GM18508 (cell line): Measurements from ENCODE around the gene PARD3B.

Experiments used
- ATAC-seq: cut with Tn5 transposase; IDR thresholded peaks from one replicate; pipeline ENCODE4 v1.9.1; 2021; ENCODE audit warnings: moderate number of reproducible peaks; ENCODE audit not compliant: insufficient read depth, unreplicated experiment

The PARD3B gene

DNA sequence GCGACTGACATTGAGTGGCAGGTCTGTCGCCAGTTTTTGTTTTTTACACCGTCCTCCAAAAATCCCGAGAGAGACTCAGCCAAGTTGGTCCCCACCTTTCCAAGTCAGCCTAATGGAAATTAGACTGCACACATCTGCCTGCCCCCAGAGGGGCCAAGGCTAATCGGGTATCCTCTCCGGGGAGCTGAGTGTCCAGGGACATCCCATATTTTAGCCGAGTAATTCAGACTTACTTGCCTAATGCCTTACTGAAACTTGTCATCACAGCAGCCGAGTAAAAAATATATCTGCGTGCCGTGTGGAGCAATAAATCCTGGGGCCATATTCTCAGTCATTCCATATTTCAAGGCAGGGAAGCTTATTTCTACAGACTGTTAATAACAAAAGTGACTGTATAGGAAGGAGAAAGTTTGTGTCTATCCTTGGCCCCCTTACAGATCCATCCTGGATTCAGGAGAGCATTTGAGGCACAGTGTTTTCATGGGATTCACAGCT, 1098.2 kb downstream of the PARD3B start:
- no peak for ATAC-seq

DNA sequence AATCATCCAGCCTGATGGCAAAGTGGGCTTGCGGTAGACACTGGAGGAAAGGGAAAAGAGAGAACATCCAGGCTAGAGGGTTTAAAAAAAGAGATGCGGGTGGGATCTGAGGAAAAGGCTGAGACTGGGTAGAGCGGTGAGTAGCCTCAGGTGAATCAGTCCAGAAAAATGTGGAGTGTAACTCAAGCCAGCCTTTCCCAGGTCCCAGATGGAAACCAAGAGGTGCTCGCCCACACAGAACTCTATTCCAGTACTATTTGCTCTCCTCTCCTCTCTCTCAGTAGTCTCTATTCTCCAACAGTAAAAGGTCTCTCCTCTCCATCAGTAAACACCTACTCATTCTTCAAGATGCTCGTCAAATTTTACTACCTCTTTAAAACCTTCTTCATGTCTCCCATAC, 1098.7 kb downstream of the PARD3B start:
- ATAC-seq, result no peak

DNA sequence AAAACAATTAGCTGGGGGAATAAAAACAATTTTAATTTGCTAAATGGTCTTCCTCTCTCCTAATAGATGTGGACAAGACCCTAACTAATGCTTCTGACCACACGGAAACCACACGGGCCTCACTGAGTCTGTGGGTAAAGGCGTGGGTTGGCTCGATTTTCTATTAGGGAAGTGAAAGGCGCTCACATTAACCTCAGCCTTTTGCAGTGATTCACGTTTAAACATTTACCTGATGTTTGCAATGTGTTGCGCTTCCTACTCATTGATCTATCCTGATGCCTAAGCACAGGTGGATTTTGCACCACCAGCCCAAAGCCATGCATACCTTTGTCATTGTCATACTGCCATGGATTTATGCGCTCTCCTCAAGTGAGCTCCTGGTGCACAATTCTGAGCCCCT, 1101.4 kb downstream of the PARD3B start:
- ATAC-seq, result peak; percentile 98

DNA sequence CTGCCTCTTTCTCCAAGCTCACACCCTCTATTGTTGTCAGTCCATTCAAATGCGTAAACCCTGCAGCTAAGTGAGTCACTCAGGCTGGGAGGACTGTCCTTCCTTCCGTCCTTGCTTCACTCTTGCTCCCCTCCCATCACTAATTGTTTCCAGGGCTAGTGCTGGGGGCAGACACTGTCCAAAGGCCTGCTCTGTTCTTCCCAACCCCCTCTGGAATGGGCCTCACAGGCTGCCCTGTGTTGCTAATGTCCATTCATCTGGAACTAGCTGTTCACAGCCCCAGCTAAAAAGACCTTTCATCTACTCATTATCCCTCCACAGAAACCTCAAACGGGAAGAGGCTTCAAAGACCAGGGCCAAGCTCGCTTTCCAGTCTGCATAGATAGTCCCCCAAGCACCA, 1105.2 kb downstream of the PARD3B start:
- ATAC-seq, result no peak

DNA sequence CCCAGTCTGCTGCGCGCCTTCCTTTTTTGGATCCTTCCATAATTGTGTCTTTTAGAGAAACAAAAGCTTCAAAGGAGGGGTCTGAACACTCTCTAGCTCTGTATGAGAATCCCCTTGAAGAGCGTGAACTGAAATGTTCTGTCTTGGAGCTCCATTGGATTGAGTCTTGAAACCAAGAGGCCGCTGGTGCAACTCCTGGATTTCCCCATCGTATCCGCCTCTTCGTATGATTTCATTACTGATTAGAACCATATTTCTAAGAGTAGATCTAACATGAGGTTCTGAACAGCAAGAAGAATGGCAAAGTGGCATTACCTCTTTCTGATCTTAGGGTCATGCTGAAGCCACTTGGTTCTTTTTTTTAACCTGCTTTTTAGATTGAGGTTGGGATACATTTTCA, 1105.7 kb downstream of the PARD3B start:
- ATAC-seq, result no peak

DNA sequence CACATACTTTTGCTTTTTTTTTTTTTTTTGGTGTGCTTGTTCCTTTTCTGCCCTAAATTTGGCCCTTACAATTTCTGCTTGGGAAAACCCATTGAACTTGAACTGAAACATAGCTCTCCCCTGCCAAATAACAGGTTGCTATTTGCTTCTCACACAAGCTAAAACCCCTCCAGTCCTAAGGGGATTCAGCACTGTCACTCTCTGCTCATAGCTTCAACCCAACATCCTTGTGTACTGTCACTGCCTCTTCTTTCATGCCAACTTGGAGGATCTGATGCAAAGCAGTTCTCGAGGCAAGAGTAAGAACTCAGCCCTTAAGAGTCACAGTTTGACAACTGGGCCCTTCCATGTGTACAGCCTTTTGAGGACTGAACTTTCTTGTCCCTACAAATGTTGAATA, 1106.4 kb downstream of the PARD3B start:
- ATAC-seq, result no peak

DNA sequence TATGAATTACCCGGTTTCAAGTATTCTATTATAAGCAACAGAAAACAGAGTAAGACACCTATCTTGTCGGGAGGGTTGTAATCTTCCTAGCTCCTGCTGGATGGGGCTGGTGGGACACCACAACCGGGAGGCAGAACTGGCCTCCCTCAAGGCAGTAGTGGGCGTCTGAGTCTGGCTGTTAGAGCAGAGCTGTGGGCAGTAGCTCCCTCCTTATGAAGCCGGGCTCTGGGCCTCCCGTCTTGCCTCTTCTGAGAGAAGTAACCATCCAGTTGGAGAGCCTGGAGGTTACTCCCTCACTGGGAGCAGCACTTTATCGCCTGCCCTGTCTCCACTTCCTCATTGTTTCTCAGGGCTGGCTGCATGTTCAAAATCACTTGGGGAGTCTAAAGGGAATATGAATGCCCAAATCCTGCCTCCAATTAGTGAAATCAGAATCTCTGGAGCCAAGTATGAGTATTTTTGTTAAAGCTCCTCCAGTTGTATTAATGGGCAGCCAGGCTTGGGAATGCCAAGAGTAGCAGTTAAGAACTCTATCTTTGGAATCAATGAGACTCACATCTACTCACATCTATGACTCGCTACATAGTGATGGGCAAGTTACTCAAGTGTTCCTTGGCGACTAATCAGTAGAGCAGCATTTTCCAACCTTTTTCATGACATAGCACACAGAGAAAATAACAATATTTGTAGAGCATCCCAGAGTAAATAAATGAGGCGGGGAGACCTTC, 1109.8 kb downstream of the PARD3B start:
- no peak for ATAC-seq

DNA sequence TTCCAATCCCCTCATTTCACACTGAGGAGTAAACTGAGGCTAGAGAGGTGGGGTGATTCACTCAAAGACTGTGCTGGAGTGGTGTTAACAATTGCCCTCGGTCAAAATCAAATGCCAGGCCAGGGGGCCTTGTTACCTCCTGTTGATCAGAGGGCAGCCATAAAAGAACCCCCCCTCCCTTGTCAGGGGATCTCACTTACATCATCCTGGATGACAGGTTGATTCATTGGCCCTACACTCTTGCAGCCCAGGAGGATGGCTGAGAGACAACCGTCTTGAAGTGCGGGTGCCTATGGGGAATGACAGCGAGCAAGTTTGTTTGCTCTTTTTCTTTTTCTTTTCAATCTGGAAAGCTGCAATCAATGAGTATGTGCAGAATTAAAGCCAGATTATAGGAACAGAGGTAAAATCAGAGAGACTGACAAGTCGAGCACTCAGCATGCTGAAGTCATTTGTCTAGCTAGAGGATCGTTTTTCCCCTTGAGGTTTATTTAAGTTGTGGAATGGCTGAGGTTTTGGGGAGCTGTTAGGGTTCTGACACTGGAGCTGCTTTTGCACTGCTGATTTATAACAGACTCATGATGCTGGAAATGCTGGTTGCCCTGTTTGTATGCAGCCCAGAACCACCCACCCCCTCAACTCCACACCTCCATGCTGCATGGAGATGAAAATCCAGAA, 1110.6 kb downstream of the PARD3B start:
- no peak for ATAC-seq

DNA sequence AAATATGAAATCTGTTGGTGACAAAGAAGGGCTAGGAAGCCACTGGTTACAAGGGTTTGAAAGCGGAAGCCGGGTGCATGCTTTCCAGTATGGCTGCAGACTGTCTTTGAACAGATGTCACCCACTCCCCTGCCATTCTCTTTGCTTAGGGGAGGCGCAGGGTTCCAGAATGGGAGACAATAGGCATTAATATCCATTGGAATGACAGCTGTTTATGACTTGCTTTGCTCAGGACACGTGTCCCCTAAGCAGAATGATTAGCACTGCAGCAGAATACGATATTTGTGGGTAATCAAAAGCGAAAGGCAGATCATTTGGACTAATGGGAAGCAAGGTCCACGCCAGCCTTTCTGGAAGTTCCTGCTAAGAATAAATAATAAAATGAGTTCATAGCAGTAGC, 1111.2 kb downstream of the PARD3B start:
- no peak for ATAC-seq

DNA sequence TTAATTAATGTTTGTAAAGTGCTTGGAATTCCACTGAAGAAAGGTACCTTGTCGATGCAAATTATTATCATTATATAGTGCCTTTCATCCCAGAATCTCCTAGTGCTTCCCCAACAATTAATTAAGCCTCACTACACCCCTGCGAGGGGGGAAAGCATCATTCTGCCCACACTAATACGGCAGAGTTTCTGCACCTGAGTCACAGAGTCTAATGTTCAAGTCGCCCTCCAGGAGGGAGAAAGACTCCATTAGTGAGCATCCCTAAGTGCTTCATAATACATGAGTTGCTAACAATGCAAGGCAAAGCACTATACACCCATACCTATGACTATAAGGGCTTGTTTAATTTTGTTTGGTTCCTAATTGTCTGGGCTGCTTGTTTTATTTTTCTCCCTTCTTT, 1111.7 kb downstream of the PARD3B start:
- no peak for ATAC-seq

DNA sequence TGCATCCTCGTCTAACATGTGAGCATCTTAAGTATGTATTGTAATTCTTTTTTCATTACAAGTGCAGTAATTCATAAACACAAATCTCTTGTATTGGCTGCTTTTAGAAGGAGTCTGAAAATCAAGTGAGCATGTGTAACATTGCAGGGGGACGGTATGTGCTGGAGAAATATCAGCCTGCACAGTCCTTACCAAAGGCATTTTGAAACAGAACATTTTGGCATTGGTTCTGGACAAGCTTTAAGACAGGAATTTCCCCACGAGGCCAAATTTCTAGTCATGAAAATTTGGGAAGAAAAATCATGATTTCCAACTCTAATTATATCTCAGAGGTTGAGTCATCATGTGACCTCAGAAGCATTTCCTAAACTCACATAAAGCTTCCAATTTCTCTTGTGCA, 1112.3 kb downstream of the PARD3B start:
- no peak for ATAC-seq

DNA sequence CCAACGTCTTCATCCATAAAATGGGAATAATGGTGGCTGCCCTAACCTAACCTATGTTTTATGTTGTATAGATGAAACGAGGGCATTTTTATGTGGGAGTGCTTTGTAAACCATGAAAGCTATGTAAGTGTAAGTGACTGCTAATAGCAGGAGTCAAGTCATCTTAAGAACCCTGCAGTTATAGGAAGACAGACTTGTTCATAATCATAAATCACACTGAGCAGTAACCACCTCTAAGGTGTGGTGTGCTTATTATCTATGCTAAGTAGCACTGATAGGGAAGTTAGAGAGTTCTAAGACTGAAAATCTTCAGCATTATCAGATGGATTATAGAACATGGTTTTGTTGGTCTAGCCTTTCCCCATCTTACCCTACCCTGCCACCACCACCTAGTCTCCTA, 1112.8 kb downstream of the PARD3B start:
- ATAC-seq, result no peak

DNA sequence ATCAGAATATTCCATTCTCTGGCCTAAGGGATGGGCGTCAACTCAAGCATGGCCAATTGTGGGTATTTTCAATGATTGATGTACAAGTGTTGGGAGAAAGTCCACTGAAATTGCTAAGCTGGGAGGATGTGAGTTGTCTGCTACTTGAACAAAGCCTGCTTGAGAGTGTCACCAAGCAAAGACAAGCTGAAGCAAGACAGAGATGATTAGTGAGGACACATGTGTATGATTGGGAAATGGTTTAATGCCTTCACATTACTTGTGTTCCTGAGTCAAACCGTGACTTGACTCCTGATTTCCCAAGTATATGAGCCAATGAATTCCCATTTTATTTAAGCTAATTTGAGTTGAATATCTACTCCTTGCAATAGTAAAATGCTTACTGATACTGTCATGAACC, 1113.3 kb downstream of the PARD3B start:
- no peak for ATAC-seq

DNA sequence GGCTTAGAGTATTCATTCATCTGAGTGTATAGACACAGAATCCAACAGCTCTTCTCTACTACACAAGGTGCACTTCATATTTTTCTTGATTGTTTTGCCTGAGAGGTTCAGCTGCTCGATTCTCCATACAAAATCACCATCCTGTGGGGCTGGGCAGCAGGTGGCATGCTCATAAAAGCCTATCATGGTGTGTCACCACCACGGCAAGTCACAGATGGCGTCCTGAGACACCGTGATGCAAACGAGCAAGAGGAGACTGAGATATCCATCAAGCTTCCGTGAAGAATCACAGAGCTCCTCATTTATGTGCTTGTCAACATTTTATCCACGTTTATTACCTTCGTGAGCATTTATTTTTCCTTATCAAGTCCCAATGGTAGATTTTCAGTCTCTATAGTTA, 1114.6 kb downstream of the PARD3B start:
- no peak for ATAC-seq

DNA sequence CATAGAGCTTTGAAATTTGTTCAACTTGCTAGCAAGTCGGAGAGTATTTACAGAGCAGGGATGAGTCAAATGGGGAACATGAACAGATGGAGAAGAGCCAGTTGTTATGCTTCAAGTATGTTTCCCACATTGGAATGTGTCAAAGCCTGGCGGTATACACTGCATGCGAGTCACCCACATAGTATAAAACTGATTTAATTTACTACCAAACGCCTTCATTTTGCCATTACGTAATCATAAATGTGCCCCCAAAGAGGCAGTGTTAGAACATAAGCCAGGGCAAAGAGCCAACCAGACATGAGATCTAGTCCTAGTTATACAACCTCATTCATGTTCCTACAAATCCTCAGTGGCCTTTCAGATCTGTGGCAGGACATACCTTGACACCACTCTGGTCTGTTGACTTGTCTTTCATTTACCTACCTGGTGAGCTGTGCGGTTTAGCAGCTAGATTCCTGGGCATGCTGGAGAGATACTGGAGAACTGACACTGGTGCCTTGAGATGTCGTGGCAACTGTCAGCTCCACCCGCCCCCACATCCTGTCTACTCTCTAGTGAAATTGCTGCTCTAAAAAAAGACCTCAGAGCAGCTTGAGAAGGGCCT, 1115.3 kb downstream of the PARD3B start:
- no peak for ATAC-seq

DNA sequence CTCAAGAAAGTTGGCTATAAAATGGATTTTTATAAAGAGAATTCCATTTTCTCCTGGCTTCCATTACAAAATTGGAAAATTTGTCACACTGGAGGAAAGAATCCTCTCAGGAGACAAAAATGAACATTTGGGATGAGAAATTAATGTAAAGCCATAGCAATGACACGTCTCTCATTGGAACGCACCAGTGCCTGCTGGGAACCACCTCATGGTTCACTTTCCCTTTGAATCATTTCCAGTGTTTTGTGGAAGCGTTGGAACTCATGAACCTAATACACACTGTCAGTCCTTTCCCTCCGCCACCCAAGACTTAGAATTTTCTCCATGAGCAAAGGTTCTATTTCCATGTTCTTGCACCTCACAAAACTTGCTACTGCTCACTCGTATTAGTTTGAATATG, 1116.0 kb downstream of the PARD3B start:
- ATAC-seq, result no peak

DNA sequence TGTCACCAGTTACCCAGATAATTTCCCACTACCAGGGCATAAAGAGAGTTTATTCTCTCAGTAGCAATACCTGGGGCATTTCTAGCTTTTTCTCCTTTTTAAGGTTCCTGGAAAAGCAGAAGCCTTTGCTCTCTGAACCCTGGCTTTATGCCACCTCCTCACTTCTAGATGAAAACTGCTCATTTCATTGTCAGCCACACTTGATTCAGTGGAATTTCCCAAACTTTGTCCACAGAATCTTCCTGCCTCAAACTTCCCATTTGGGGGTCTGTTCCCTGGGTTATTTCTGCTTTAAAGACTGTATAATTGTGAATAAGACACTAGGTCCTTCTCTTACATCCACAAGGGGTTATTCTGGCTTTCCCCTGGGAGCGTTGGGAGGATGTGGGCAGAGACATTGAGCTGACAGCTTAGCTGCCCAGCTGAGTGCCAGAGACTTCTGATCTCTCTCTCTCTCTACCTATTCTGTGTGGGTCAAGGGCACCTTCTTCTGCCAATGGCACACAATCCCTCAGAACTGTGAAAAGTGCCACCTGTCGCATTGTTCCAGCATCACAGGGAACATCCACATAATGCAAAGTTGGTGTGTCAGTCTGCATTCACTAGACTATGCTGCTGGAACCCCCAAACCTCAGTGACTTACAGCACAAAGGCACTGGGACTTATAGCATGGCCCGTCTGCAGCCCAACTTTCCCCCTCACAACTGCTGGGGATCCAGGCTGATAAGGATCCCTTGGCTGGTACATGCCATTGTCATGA, 1117.1 kb downstream of the PARD3B start:
- ATAC-seq, result no peak

DNA sequence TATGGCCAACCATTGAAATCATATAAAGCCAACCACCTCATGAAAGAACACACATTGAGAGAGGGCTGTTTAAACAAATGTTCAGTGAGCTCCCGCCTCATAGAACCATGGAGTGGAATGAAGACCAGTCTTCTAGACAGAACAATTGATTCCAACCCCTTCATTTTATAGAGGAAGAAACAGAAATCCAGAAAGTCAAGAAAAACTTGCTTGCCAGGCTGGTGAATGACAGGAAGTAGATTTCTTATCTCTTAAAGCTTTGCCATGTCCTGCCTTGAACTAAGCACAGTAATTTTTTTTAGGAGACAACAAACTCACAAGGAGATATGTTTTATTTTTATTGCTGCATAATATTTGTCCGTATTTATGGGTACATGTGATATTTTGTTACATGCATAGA, 1120.5 kb downstream of the PARD3B start:
- no peak for ATAC-seq
